Hypothalamus (tissue), 51 donors: Measurements from ENCODE around the gene RAB11FIP4.
A peak's percentile ranks its signal among the peaks of the same experiment; 100 is the strongest.

ENCODE experiments used
- DNase-seq, 51 donors: peaks; one replicate each; lab custom pipeline; 2025; lab: John Stamatoyannopoulos, UW

The RAB11FIP4 gene

GRCh38 chr17:31493656-31494155 lies 102.2 kb downstream of the RAB11FIP4 start:
- DNase-seq = no peak

- DNase-seq = no peak
These were observed 103.0 kb downstream of the RAB11FIP4 start for GRCh38 chr17:31494259-31495021.

GRCh38 chr17:31495022-31495885 lies 103.8 kb downstream of the RAB11FIP4 start:
- no peak for DNase-seq

- DNase-seq = no peak
These were observed 104.6 kb downstream of the RAB11FIP4 start for GRCh38 chr17:31496097-31496496.

GRCh38 chr17:31496601-31497000 lies 105.1 kb downstream of the RAB11FIP4 start:
- DNase-seq = no peak

GRCh38 chr17:31497431-31497830 lies 106.0 kb downstream of the RAB11FIP4 start:
- DNase-seq = no peak

GRCh38 chr17:31497994-31498826 lies 106.7 kb downstream of the RAB11FIP4 start:
- no peak for DNase-seq

GRCh38 chr17:31499771-31500554 lies 108.5 kb downstream of the RAB11FIP4 start:
- peak in 41 of 51 donors; percentile 19 to 87 (median 63) for DNase-seq

GRCh38 chr17:31506517-31506916 lies 115.0 kb downstream of the RAB11FIP4 start:
- DNase-seq = no peak

GRCh38 chr17:31508288-31509094 lies 117.0 kb downstream of the RAB11FIP4 start:
- DNase-seq = peak in 2 of 51 donors; percentile 18 to 35

- DNase-seq = no peak
These were observed 117.8 kb downstream of the RAB11FIP4 start for GRCh38 chr17:31509095-31509804.

- DNase-seq = peak in 3 of 51 donors; percentile 26 to 45 (median 37)
These were observed 118.3 kb downstream of the RAB11FIP4 start for GRCh38 chr17:31509805-31510177.

- DNase-seq = peak in 29 of 51 donors; percentile 19 to 80 (median 43)
These were observed 119.1 kb downstream of the RAB11FIP4 start for GRCh38 chr17:31510308-31511194.

GRCh38 chr17:31511195-31511578 lies 119.7 kb downstream of the RAB11FIP4 start:
- DNase-seq = peak in 18 of 51 donors; percentile 27 to 77 (median 46)

GRCh38 chr17:31511580-31511979 lies 120.1 kb downstream of the RAB11FIP4 start:
- peak in 41 of 51 donors; percentile 21 to 85 (median 58) for DNase-seq

GRCh38 chr17:31512104-31512740 lies 120.7 kb downstream of the RAB11FIP4 start:
- peak in 4 of 51 donors; percentile 27 to 62 (median 32) for DNase-seq

GRCh38 chr17:31512796-31513195 lies 121.3 kb downstream of the RAB11FIP4 start:
- no peak for DNase-seq
